Erythroblast (primary cell): ENCODE results near the gene BPIFB4.

Experiments
- GATA1 ChIP-seq: IDR thresholded peaks from 2 replicates; pipeline ENCODE4 v1.6.1; 2011; ENCODE audit warnings: low read depth, mild to moderate bottlenecking, control low read depth, low read length, moderate library complexity
- POLR2A ChIP-seq: IDR thresholded peaks from 2 replicates; pipeline ENCODE4 v1.6.1; 2011; ENCODE audit warnings: mild to moderate bottlenecking, low read length

- TF ChIP-seq POLR2A (no peak), GATA1 (no peak)
Measured at GRCh38 chr20:33034901-33035492, 44.4 kb upstream of the BPIFB4 start.
